ENCODE results near the gene TLR8.

DNA sequence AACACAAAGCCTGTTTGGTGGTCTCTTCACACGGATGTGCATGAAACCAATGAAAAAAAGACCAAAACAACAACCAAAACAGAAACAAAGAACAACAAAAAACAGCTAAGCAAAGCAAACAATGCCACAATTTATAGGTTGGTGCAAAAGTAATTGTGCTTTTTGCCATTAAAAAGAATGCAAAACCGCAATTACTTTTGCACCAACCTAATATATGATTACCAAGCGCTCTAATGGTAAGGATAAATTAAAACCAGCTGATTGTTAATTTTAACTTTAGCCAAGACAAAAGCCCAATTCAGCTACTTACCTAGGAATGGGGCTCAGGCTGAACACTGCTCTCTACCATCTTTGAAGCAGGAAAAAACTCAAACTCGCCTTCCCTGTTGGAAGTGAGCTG, 39.1 kb downstream of the TLR8 start:
- TF ChIP-seq, protein P1, sequence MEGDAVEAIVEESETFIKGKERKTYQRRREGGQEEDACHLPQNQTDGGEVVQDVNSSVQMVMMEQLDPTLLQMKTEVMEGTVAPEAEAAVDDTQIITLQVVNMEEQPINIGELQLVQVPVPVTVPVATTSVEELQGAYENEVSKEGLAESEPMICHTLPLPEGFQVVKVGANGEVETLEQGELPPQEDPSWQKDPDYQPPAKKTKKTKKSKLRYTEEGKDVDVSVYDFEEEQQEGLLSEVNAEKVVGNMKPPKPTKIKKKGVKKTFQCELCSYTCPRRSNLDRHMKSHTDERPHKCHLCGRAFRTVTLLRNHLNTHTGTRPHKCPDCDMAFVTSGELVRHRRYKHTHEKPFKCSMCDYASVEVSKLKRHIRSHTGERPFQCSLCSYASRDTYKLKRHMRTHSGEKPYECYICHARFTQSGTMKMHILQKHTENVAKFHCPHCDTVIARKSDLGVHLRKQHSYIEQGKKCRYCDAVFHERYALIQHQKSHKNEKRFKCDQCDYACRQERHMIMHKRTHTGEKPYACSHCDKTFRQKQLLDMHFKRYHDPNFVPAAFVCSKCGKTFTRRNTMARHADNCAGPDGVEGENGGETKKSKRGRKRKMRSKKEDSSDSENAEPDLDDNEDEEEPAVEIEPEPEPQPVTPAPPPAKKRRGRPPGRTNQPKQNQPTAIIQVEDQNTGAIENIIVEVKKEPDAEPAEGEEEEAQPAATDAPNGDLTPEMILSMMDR (IDR thresholded peaks at IDR 0.05), result no peak
- no peak for TF ChIP-seq POLR2A (IDR thresholded peaks at IDR 0.05)

All from tibial nerve (tissue), 3 donors.